Body of pancreas (tissue), 4 donors: ENCODE measurements around the gene SMIM30. TPM values are rescaled to one million over a fixed set of nuclear protein-coding genes. Genes with fewer than 3 reads are reported as not detected.

Experiments
- ATAC-seq: fragments of 150-250 bp; one replicate; pipeline ENCODE4 v1.9.1; 2016
- DNase-seq, 4 donors: peaks; one replicate each; pipeline ENCODE4 v3.0.0-alpha.2; 2019
- H3K27ac ChIP-seq, 4 donors: fragments of 200-600 bp; sonication (generic); 1 replicate in 3 of 4; 2 replicates in 1 of 4; pipeline versions ENCODE4 v1.5.1 to v1.6.1; 2016 to 2019; ENCODE audit warnings: mild to moderate bottlenecking in 1 of 4, mixed read lengths in 1 of 4, moderate library complexity in 1 of 4
- H3K27me3 ChIP-seq, 2 donors: fragments of 200-600 bp; sonication (generic); one replicate each; pipeline ENCODE4 v1.6.0; 2016; ENCODE audit warnings: mild to moderate bottlenecking in 1 of 2
- H3K36me3 ChIP-seq, 2 donors: fragments of 200-600 bp; sonication (generic); replicated peaks in 1 of 2; 2 replicates each; pipeline ENCODE4 v1.5.1; 2016; ENCODE audit warnings: low read depth in 2 of 2; ENCODE audit not compliant: insufficient read depth in 1 of 2
- H3K4me1 ChIP-seq: fragments of 200-600 bp; sonication (generic); one replicate; pipeline ENCODE4 v1.6.0; 2016
- H3K4me3 ChIP-seq, 2 donors: fragments of 200-600 bp; sonication (generic); 1 replicate in 1 of 2; 2 replicates in 1 of 2; pipeline ENCODE4 v1.5.1; 2016 to 2019
- H3K9me3 ChIP-seq, 3 donors: fragments of 200-600 bp; sonication (generic); 1 replicate in 2 of 3; 2 replicates in 1 of 3; pipeline ENCODE4 v1.5.1; 2016
- POLR2A ChIP-seq, 3 donors: fragments of 450-650 bp; IDR thresholded peaks; one replicate each; pipeline ENCODE4 v1.6.1; 2016; ENCODE audit warnings: antibody characterized with exemption in 3 of 3, mild to moderate bottlenecking in 2 of 3
- WGBS, 2 donors: methylation state at CpG; one replicate each; pipeline ENCODE4 v1.1.5; 2017; 5-methylcytosine and 5-hydroxymethylcytosine counted together
- intact Hi-C: fragments of 100-400 bp; cut with DNase I; formaldehyde crosslinking; loops from one replicate; pipeline ENCODE4 v1.15.1; 2023
- total RNA-seq, 2 donors: library from RNA; depleted of rRNA; stranded (reverse); fragments of >200 nt; gene quantifications; one replicate each; pipeline ENCODE4 v1.1.0, GENCODE V29; 2016
- TF ChIP-seq, protein P1 (sequence below), 7 experiments: fragments of 450-650 bp in 4 of 7; fragments of 200-600 bp in 3 of 7; sonication (generic) in 3 of 7; IDR thresholded peaks; one replicate each; pipeline ENCODE4 v1.5.1; 2016 to 2019; ENCODE audit warnings: antibody characterized with exemption in 7 of 7

Gene SMIM30
- total RNA-seq, 2 donors from 2014 or later: 6.9 to 19.7 TPM

DNA sequence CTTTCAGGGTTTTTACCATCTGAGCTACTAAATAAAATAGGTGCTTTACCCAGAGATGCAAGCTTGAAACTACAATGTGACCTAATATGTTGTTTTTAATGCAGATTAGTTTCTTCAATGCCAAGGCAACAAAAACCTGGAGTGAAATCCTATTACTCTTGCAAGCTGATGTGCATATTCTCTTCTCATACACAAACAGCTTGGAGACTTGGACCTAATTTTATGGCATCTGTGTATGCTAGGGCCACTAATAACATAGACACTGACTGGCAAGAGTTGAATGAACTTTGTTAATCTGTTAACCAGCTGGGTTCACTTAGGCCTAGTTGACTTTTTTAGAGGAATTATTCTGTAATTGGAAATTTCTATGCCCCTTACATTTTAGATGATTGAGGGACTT lies 23.4 kb upstream of the SMIM30 start:
- H3K27me3 ChIP-seq: no peaks in the 10 kb centered on the region

GRCh38 chr7:113140956-113141355 lies 22.6 kb upstream of the SMIM30 start:
- intact Hi-C loops: no loop called here
- no peaks in the 10 kb centered on the region for H3K9me3 ChIP-seq
- no peaks in the 10 kb centered on the region for H3K36me3 ChIP-seq
- no peaks in the 10 kb centered on the region for H3K27me3 ChIP-seq
- H3K4me3 ChIP-seq: no peak overlapping the region
- H3K4me1 ChIP-seq: no peaks in the 10 kb centered on the region
- no peak overlapping the region for H3K27ac ChIP-seq
- TF ChIP-seq, protein P1, sequence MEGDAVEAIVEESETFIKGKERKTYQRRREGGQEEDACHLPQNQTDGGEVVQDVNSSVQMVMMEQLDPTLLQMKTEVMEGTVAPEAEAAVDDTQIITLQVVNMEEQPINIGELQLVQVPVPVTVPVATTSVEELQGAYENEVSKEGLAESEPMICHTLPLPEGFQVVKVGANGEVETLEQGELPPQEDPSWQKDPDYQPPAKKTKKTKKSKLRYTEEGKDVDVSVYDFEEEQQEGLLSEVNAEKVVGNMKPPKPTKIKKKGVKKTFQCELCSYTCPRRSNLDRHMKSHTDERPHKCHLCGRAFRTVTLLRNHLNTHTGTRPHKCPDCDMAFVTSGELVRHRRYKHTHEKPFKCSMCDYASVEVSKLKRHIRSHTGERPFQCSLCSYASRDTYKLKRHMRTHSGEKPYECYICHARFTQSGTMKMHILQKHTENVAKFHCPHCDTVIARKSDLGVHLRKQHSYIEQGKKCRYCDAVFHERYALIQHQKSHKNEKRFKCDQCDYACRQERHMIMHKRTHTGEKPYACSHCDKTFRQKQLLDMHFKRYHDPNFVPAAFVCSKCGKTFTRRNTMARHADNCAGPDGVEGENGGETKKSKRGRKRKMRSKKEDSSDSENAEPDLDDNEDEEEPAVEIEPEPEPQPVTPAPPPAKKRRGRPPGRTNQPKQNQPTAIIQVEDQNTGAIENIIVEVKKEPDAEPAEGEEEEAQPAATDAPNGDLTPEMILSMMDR (IDR thresholded peaks at IDR 0.05): no peak
- 65 to 78% methylated on average over 2 to 4 of the region's 4 CpGs for WGBS, 2 donors
- no peak for ATAC-seq
- DNase-seq: no peak

More for the DNA sequence above, 23.4 kb upstream of the SMIM30 start:
- DNase-seq: no peak
- Histone ChIP-seq H3K36me3 (no peaks in the 10 kb centered on the region), H3K27ac (no peak overlapping the region), H3K4me3 (no peak overlapping the region), H3K9me3 (no peaks in the 10 kb centered on the region), H3K4me1 (no peaks in the 10 kb centered on the region)
- TF ChIP-seq POLR2A (IDR thresholded peaks at IDR 0.05): no peak
- TF ChIP-seq, protein P1 (IDR thresholded peaks at IDR 0.05): no peak
- no peak for ATAC-seq
- intact Hi-C loops: no loop called here

DNA sequence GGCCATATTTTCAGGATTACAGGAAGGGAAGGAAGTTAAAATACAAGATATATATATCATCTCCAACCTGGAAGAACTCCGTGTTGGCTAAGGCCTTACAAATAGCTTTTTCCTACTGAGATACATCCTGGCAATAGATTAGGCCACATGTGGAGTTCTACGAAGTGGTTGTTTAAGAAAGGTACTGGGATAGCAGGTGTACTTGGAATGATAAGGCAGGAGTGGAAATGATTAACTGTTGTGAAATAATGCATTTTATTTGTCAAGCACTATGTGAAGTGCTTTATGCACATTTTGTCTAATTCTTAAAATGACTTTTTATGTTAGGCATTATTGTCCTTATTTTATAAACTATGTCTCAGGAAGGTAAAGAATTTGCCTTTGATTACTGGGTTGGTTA lies 18.9 kb upstream of the SMIM30 start:
- ATAC-seq: no peak
- 64 to 65% methylated on average over 2 of the region's 2 CpGs for WGBS, 2 donors
- H3K36me3 ChIP-seq: no peaks in the 10 kb centered on the region

GRCh38 chr7:113134025-113134424 lies 15.7 kb upstream of the SMIM30 start:
- Histone ChIP-seq H3K4me3 (no peak overlapping the region), H3K27me3 (no peaks in the 10 kb centered on the region), H3K36me3 (no peaks in the 10 kb centered on the region), H3K4me1 (no peaks in the 10 kb centered on the region), H3K27ac (no peak overlapping the region), H3K9me3 (no peaks in the 10 kb centered on the region)
- no peak for TF ChIP-seq POLR2A (IDR thresholded peaks at IDR 0.05)
- TF ChIP-seq, protein P1 (IDR thresholded peaks at IDR 0.05): no peak
- DNase-seq: no peak
- intact Hi-C loops: no loop called here
- 70 to 71% methylated on average over 1 of the region's 1 CpG for WGBS, 2 donors
- ATAC-seq: no peak

More for the DNA sequence above, 18.9 kb upstream of the SMIM30 start:
- DNase-seq: no peak
- Histone ChIP-seq H3K4me3 (no peak overlapping the region), H3K4me1 (no peaks in the 10 kb centered on the region), H3K27me3 (no peaks in the 10 kb centered on the region), H3K27ac (no peak overlapping the region), H3K9me3 (no peaks in the 10 kb centered on the region)
- TF ChIP-seq POLR2A (IDR thresholded peaks at IDR 0.05): no peak
- TF ChIP-seq, protein P1 (IDR thresholded peaks at IDR 0.05): no peak
- intact Hi-C loops: no loop called here

- no peak for ATAC-seq
- intact Hi-C loops: no loop called here
- Histone ChIP-seq H3K36me3 (no peaks in the 10 kb centered on the region), H3K4me3 (no peak overlapping the region), H3K27ac (no peak overlapping the region), H3K4me1 (no peaks in the 10 kb centered on the region), H3K9me3 (no peaks in the 10 kb centered on the region), H3K27me3 (no peaks in the 10 kb centered on the region)
- no peak for DNase-seq
- WGBS, 2 donors: 57 to 82% methylated on average over 2 of the region's 2 CpGs
- TF ChIP-seq POLR2A (IDR thresholded peaks at IDR 0.05): no peak
- TF ChIP-seq, protein P1 (IDR thresholded peaks at IDR 0.05): no peak
These were observed 13.0 kb upstream of the SMIM30 start for GRCh38 chr7:113131367-113131766.
